HFF-Myc (cell line): ENCODE results near the gene ANKRD13D.

Experiments used
- DNase-seq: peaks from one replicate; pipeline ENCODE4 v3.0.0-alpha.2; 2011; ENCODE audit warnings: low read depth; ENCODE audit errors: extremely low read depth
- H3K4me3 ChIP-seq: replicated peaks from 2 replicates; pipeline ENCODE4 v1.5.1; 2011; ENCODE audit warnings: low read depth, mild to moderate bottlenecking, control low read depth, low read length
- CTCF ChIP-seq: IDR thresholded peaks from 2 replicates; pipeline ENCODE4 v1.5.1; 2012; ENCODE audit warnings: mild to moderate bottlenecking, low read depth, low read length, control low read depth; ENCODE audit errors: missing control alignments

The ANKRD13D gene

GRCh38 chr11:67311051-67311555 is 22.0 kb downstream of the ANKRD13D start:
- no peak overlapping the region for H3K4me3 ChIP-seq
- no peak for DNase-seq
- no peak for TF ChIP-seq CTCF

GRCh38 chr11:67311556-67312082 is 22.5 kb downstream of the ANKRD13D start:
- no peak for TF ChIP-seq CTCF
- no peak for DNase-seq
- no peak overlapping the region for H3K4me3 ChIP-seq

- no peak overlapping the region for H3K4me3 ChIP-seq
- no peak for TF ChIP-seq CTCF
- DNase-seq = no peak
These were observed 23.3 kb downstream of the ANKRD13D start for GRCh38 chr11:67312187-67313021.

GRCh38 chr11:67313125-67313890 is 24.2 kb downstream of the ANKRD13D start:
- DNase-seq = no peak
- TF ChIP-seq CTCF = no peak
- no peak overlapping the region for H3K4me3 ChIP-seq

- TF ChIP-seq CTCF = no peak
These were observed 25.1 kb downstream of the ANKRD13D start for GRCh38 chr11:67314218-67314617.

GRCh38 chr11:67315325-67315909 is 26.3 kb downstream of the ANKRD13D start:
- no peak for TF ChIP-seq CTCF
- no peak for DNase-seq
- no peak overlapping the region for H3K4me3 ChIP-seq

More at GRCh38 chr11:67314218-67314617, 25.1 kb downstream of the ANKRD13D start:
- no peak overlapping the region for H3K4me3 ChIP-seq
- DNase-seq = no peak
